Hindlimb muscle (tissue), 1 donor: ENCODE results near the gene RASA4B. TPM values are rescaled to one million over a fixed set of nuclear protein-coding genes. Genes with fewer than 3 reads are reported as not detected.
A peak's percentile ranks its signal among the peaks of the same experiment; 100 is the strongest.
"Not testable (repeated sequence)": the region's sequence is repeated elsewhere in the genome, so short reads cannot be mapped to it uniquely, and the experiment has no call there.

ENCODE experiments used
- DNase-seq: peaks from one replicate; pipeline ENCODE4 v3.0.0-alpha.2; 2013
- polyA plus RNA-seq: library from polyadenylated mRNA; unstranded; fragments of 120-200 nt; gene quantifications from one replicate; pipeline ENCODE4 v1.2.1, GENCODE V29; 2013; ENCODE audit not compliant: insufficient read length

Gene RASA4B
- polyA plus RNA-seq, 1 donor: 37.1 TPM

- DNase-seq: not testable (repeated sequence)
Measured at GRCh38 chr7:102511860-102512522, 5.6 kb downstream of the RASA4B start.

DNA sequence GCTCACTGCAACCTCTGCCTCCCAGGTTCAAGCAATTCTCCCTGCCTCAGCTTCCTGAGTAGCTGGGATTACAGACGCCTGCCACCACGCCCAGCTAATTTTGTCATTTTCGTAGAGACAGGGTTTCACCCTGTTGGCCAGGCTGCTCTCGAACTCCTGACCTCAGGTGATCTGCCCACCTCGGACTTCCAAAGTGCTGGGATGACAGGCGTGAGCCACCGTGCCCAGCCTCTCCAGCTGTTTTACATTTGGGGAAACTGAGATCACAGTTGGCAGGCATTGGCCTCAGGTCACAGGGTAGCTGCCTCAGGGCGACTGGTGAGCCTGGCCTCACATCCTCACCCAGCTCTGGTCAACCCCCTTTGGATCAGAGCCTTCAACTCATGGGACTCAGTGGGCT is 7.0 kb downstream of the RASA4B start:
- not testable (repeated sequence) for DNase-seq

DNA sequence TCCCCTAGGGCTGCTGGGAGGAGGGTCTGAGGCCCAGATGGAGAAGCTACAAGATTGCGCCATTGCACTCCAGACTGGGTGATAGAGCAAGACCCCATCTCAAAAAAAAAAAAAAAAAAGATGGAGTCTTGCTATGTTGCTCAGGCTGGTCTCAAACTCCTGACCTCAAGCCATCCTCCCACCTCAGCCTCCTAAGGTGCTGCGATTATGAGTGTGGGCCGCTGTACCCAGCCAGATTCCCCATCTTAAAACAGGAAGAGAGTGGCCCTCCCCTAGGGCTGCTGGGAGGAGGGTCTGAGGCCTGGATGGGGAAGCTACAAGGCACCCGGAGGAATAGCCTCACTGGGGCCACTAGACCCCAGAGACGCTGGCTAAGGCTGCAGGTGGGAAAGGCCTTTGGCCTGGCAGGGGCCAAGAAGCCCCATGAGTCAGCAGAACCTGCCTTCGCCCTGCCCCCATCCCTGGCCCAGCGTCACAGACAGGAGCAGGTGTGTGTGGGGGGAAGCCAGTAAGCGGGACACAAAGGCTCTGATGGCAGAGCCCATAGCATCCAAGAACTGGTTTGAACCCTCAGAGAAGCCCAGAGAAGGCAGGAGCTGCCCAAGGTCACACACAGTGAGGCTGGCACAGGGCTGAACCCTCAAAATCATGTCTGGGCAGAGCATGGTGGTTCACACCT is 10.0 kb downstream of the RASA4B start:
- not testable (repeated sequence) for DNase-seq

DNA sequence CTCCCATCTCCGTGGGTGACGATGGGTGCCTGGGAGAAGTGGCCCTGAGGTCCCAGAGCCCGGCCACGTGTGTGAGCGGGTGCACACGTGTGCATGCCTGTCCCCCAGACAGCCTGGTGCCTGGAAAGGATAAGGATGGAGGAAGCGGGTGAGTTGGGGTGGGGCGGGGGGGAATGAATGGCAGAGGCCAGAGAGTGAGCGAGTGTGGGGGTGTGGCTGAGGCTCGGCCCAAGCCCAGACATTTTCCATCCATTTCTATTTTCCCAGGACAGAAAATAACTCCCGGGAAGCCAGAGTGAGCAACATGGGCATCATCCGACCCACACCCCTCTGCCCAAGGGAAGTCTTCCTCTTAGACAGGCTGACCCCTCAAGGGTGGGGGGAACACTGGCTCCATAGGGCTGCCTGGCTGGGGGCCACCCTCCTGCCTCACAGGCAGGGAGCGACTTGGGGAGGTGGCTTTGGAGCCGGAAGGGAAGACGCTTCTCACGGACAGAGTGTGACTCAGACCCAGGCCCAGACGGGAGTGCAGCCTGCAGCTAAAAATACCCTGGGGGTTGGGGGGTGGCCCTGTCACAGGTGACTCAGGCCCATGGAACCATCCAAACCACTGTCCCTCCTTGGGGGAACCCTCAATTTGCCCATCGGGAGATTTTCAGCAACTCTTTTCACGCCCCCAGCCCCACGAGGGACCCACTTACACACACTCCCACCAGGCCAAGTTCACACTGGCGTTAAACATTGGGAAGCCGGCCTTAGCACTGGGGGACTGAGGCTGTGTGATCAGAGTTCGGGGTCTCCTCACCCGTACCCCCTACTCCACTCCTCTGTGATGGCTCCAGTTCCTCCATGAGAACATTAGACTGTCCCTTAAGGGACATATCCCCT is 12.0 kb downstream of the RASA4B start:
- DNase-seq: not testable (repeated sequence)

DNA sequence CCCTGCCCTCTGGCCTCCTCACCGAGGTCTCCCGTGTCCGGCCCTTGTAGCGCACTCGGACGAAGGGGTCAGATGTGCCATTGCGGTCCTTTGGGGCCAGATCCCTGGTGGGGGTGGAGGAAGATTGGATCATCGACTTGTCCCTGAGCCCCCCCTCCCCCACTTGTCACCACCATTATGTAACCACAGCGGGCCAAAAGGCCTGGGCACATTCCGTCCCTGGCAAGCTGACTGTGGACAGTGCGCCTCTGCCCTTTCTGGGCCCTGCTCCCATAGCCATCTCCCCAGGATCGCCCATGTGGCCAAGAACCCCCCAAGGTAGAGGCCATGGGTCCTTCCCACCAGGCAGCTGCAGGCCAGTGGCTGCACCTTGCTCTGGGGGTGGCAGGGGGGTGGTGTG is 14.4 kb downstream of the RASA4B start:
- DNase-seq: not testable (repeated sequence)

DNA sequence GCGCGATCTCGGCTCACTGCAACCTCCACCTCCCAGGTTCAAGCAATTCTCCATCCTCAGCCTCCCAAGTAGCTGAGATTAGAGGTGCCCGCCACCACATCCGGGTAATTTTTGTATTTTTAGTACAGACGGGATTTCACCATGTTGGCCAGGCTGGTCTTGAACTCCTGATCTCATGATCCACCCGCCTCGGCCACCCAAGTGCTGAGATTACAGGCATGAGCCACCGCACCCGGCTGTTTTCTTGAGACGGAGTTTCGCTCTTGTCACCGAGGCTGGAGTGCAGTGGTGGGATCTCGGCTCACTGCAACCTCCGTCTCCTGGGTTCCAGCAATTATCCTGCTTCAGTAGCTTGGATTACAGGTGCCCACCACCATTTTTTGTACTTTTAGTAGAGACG is 19.3 kb downstream of the RASA4B start:
- not testable (repeated sequence) for DNase-seq

DNA sequence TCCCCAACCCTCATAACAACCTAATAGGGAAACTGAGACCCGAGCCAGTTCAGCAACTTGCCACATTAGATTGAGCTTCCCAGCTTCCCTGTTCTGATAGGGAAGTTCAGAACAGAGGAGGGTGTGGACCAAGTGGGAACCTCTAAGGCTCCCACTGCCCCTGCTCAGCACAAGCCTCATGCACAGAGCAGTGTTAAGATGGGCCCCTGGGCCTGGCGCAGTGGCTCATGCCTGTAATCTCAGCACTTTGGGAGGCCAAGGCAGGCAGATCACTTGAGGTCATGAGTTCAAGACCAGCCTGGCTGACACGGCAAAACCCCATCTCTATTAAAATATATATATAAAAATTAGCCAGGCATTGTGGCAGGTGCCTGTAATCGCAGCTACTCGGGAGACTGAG is 20.3 kb downstream of the RASA4B start:
- DNase-seq: not testable (repeated sequence)

DNA sequence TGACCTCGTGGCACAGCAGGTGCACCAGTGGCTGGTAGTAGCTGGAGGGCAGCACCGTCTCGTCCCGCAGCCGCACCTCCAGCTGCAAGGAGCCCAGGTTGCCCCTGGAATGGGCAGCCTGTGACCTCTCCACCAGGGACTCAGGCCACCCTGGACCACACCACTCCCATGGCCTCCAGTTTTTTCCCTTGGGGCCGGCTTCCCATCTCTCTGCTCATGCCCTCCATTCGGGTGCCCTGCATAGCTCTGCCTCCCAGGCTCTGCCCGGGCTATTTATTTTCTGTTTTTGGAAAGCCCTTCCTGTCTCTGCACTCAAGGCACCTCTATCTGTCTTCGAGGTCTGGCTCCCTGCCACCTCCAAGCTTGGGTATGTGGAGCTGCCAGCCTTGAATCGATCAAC is 20.7 kb downstream of the RASA4B start:
- not testable (repeated sequence) for DNase-seq

- not testable (repeated sequence) for DNase-seq
Measured at GRCh38 chr7:102494473-102495149, 23.0 kb downstream of the RASA4B start.

DNA sequence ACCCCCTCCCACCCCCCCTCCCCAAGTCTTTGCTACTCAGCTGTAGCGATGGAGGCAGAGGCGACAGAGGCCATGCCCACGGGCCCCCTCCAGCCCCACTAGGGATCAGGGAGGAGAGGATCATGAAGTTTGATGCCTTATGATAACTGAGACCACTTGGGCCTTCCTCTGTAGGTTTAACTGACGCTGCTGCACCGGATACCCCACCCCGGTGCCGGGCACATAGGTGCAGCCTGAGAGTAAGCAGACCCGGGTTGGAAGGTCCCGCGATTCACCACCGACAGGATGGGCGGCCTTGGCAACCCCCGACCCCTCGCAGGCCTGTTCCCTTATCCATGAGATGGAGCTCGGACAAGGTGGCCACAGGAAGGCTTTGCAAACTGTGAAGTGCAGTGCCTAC is 23.6 kb downstream of the RASA4B start:
- DNase-seq: not testable (repeated sequence)

- DNase-seq: not testable (repeated sequence)
Measured at GRCh38 chr7:102493220-102493935, 24.2 kb downstream of the RASA4B start.

- not testable (repeated sequence) for DNase-seq
Measured at GRCh38 chr7:102490529-102491075, 27.0 kb downstream of the RASA4B start.

GRCh38 chr7:102484317-102484716 is 33.3 kb downstream of the RASA4B start:
- DNase-seq: not testable (repeated sequence)

DNA sequence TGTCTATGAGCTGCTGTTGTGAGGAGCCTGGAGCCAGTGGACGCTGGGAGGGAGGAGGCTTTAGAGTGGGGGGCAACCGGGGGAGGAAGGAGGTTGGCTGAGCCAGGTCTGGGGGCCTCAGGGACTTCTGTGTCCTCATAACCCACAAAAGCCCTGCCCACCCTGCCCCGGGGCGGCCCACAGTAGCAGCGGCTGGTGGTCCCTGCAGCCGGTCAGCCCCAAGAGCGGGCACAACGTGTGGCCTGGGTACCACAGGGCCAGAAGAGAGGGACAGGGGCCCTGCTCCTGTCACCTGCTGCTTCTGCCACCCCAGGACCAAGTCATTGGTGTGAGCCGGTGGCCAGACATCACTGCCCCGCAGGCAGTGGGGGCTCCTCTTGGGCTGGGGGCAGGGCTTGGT is 35.6 kb downstream of the RASA4B start:
- DNase-seq: not testable (repeated sequence)

DNA sequence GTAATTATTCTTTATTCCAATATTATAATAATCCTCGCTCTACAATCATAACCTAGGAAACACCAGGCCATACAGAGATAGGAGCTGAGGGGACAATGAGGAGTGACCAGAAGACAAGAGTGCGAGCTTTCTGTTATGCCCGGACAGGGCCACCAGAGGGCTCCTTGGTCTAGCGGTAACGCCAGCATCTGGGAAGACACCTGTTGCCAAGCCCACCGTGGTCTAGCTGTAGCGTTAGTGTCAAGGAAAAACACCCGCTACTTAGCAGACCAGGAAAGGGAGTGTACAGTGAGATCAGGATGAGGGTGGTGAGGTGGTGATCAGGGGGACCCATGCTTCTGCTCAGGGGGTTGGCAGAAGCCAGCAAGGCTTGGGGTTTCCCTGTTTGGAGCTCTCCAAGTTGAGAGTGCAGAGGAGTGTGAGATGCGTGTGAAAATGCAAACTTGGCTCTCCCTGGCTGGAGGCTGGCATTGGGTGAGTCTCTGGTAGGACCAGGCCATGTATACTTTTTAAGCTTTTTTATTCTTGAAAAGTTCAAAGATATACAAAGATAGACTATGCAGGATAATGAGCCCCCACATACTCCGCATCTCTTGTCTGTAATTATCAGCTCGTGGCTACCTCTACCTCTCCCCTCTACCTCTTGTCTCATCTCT is 37.5 kb downstream of the RASA4B start:
- DNase-seq: not testable (repeated sequence)

GRCh38 chr7:102479209-102479584 is 38.4 kb downstream of the RASA4B start:
- DNase-seq: not testable (repeated sequence)

- peak; percentile 21 for DNase-seq
Measured at GRCh38 chr7:102478314-102479208, 39.0 kb downstream of the RASA4B start, which contains the start of gene POLR2J. Gene POLR2J, minus strand, starts transcription at chr7:102478922. Its CDS starts 62 bp downstream, at chr7:102478860.

DNA sequence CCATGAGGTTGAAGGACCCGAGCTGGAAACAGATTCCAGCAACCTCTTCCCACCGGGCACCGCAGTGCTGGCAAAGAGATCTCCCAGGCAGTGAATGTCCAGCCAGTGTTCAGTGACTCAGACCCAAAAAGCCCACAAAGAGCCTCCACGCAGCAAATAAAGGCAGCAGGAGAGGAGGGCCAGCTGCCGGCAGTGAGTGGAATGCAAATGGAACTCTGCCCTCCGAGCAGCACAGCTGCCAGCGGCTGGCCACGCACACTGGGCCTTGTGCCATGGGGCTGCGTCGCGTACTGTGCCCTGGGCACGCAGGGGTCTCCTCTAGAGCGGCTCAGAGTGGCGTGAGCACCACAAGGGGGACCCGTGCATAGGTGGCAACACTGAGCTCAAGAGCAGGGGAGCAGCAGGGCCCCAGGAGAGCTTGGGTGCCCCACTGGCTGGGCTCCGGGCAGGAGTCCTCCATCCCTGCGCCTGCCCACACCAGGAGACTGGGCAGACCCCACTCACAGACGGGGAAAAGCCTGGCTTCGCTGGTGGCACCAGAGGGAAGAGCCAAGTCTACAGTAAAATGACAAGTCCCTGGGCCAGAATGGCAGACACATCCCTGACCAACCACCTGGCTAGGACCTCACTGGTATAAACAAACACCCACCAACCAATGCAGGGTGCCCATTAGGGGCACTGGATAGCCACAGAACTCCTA is 42.7 kb downstream of the RASA4B start:
- DNase-seq: not testable (repeated sequence)

GRCh38 chr7:102474116-102474515 is 43.5 kb downstream of the RASA4B start:
- not testable (repeated sequence) for DNase-seq
